RWPE2 (cell line): ENCODE data around the gene CCDC51.

Experiments
- ATAC-seq: fragments of 200-7000 bp; cut with Tn5 transposase; 3 replicates; pipeline ENCODE4 v1.9.1; 2021; ENCODE audit warnings: low read depth
- DNase-seq: peaks from one replicate; pipeline ENCODE4 v3.0.0-alpha.2; 2020; ENCODE audit warnings: low spot score
- H3K27ac ChIP-seq: fragments of 450-650 bp; 2 replicates; pipeline ENCODE4 v1.5.1; 2017; ENCODE audit warnings: mild to moderate bottlenecking; ENCODE audit not compliant: poor library complexity, severe bottlenecking
- H3K27me3 ChIP-seq: fragments of 250-450 bp; sonication (Bioruptor Pico); 2 replicates; pipeline ENCODE4 v1.5.1; 2021; ENCODE audit warnings: mild to moderate bottlenecking, moderate library complexity; ENCODE audit not compliant: insufficient read depth, poor library complexity, severe bottlenecking
- H3K36me3 ChIP-seq: fragments of 250-450 bp; sonication (Bioruptor Pico); 2 replicates; pipeline ENCODE4 v1.5.1; 2020; ENCODE audit warnings: low read depth, mild to moderate bottlenecking, moderate library complexity
- H3K4me1 ChIP-seq: fragments of 250-450 bp; sonication (Bioruptor Pico); 2 replicates; pipeline ENCODE4 v1.5.1; 2021; ENCODE audit warnings: mild to moderate bottlenecking, moderate library complexity; ENCODE audit not compliant: insufficient read depth, poor library complexity, severe bottlenecking
- H3K4me3 ChIP-seq: fragments of 250-450 bp; sonication (Bioruptor Pico); 2 replicates; pipeline ENCODE4 v1.5.1; 2021; ENCODE audit warnings: mild to moderate bottlenecking, moderate library complexity; ENCODE audit not compliant: severe bottlenecking
- H3K9me3 ChIP-seq: fragments of 250-450 bp; sonication (Bioruptor Pico); 2 replicates; pipeline ENCODE4 v1.5.1; 2021; ENCODE audit warnings: mild to moderate bottlenecking, moderate library complexity; ENCODE audit not compliant: severe bottlenecking
- CTCF ChIP-seq: fragments of 450-650 bp; IDR thresholded peaks from one replicate; pipeline ENCODE4 v1.5.1; 2017; ENCODE audit warnings: mild to moderate bottlenecking, moderate library complexity; ENCODE audit not compliant: poor library complexity, severe bottlenecking

CCDC51 gene

DNA sequence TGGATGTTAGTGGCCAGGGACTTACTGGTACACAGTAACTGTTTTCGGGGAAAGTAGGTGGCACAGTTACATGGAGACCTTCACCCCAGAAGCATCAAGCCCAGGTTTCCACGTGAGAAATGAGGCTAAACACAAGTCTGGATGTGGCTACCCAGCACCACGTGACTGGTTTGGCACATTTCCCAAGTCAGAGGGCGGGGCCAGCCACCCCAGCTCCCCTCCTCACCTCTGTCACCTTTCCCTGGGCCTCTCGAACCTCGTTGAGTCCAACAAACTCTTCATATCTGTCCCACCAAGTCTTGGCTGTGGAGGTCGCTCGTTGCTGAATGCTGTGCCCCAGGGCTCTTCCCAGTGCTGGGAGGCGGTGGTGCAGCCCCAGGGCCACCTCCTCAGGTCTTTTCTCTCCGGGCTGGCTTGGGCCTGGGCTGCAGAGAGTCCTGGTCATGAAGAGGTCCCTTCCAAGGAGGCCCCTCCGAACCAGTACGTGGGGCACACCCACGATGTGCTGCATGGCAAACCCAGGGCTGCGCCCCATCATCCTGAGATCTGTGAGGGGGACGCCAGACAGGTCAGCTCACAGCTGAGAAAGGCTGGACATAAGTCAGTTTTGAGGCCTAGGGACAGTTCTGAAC is 5.2 kb downstream of the CCDC51 start:
- H3K4me1 ChIP-seq: peaks cover 51% of the 10 kb centered on the region
- peak overlapping the region; percentile 92 for H3K27ac ChIP-seq
- no peaks in the 10 kb centered on the region for H3K27me3 ChIP-seq
- DNase-seq: peak; percentile 42
- TF ChIP-seq CTCF: no peak
- no peaks in the 10 kb centered on the region for H3K9me3 ChIP-seq
- no peak for ATAC-seq
- no peak overlapping the region for H3K4me3 ChIP-seq
- peaks cover 28% of the 10 kb centered on the region for H3K36me3 ChIP-seq

DNA sequence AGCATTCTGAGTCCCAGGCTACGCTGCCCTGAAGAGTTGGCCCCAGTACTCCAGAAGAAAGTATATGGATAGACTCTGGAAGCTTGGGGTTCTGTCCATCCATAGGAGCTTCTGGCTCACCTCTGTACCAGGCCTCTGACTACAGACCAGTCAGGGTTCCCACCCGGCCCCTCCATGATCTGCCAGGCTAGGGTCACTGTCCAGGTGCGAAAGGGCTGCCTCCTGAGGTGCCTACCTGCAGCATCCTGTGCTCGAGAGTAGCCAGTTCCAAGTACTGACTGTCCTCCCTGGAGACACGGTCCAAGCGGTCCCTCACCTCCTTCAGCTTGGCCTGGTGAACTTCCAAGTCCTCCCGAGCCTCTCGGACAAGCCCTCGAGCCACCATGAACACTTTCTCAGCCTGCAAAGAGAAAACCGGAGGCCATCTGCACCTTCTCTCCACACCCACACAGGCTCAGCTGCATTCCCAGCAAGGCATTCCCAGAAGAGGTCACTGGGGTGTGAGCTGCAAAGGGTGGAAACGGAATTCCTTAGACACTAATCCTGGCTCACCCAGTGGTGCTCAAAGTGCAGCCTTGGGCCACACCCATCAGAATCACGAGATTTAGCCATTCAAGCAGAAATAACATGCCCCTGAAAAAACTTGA is 6.3 kb downstream of the CCDC51 start:
- Histone ChIP-seq H3K36me3 (peaks cover 28% of the 10 kb centered on the region), H3K27ac (peak overlapping the region; percentile 92), H3K4me3 (peak overlapping the region; percentile 9), H3K9me3 (no peaks in the 10 kb centered on the region), H3K27me3 (no peaks in the 10 kb centered on the region), H3K4me1 (peaks cover 46% of the 10 kb centered on the region)
- ATAC-seq (peak; percentile 60), DNase-seq (peak; percentile 86)
- TF ChIP-seq CTCF: no peak

GRCh38 chr3:48432411-48433371 is 7.2 kb downstream of the CCDC51 start:
- no peaks in the 10 kb centered on the region for H3K27me3 ChIP-seq
- ATAC-seq (peak; percentile 30), DNase-seq (peak; percentile 71)
- H3K4me3 ChIP-seq: no peak overlapping the region
- peaks cover 46% of the 10 kb centered on the region for H3K4me1 ChIP-seq
- peak; percentile 35 for TF ChIP-seq CTCF
- H3K27ac ChIP-seq: peak overlapping the region; percentile 92
- H3K9me3 ChIP-seq: no peaks in the 10 kb centered on the region
- peaks cover 32% of the 10 kb centered on the region for H3K36me3 ChIP-seq

DNA sequence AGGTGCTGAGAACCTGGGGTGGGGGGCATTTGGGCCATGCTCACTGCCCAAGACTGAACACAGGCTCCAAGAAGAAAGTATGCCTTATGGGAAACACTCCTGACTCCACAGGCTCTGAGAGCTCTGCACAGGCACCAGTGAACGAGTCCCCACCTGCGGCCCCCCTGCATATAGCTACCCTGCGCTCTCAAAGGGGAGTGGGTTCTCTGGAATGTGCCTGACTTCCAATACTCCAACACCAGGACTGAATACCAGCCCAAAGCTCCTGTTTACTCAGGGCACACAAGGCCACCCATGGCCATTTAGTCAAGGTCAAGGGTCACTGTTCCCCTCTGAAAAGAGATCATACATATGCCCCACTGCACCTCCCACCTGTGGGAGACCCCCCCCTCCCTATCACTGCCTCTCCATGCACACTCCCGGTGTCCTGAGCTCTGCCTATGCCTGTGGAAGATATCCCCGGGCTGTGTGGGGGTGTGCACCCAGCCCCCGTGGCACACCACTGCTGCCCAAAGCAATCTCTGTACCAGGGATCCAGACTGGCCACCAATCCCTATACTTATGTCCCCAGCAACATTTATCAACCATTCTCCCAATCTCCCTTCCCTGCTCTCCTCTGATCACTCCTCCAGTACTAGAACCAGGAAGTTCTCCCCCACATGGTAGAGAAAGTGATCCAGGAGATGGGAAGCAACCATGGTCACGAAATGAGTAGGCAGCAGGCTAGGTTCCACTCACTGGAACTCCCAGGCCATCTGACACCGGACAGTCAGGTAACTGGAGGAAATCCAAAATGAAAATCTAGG is 8.5 kb downstream of the CCDC51 start:
- Histone ChIP-seq H3K27ac (peak overlapping the region; percentile 92), H3K4me3 (no peak overlapping the region), H3K27me3 (no peaks in the 10 kb centered on the region), H3K4me1 (peaks cover 55% of the 10 kb centered on the region), H3K9me3 (no peaks in the 10 kb centered on the region), H3K36me3 (peaks cover 35% of the 10 kb centered on the region)
- no peak for TF ChIP-seq CTCF
- peak; percentile 34 for DNase-seq
- no peak for ATAC-seq
